IMR-90 (cell line): ENCODE data around the gene SNX6. TPM values are rescaled to one million over a fixed set of nuclear protein-coding genes. Genes with fewer than 3 reads are reported as not detected.
"Not testable (repeated sequence)": the region's sequence is repeated elsewhere in the genome, so short reads cannot be mapped to it uniquely, and the experiment has no call there.

Experiments
- ATAC-seq: fragments of 200-7000 bp; cut with Tn5 transposase; 2 replicates; pipeline ENCODE4 v1.9.1; 2020; ENCODE audit warnings: low read depth, mild to moderate bottlenecking, moderate library complexity
- BruUV-seq: library from RNA; stranded (reverse); fragments of 400-500 nt; replicated peaks from 2 replicates; lab custom pipeline; 2021; lab: Mats Ljungman, UMichigan
- CTCF ChIA-PET: fragments of 300-600 bp; formaldehyde crosslinking; extraction: SDS; loops from one replicate; lab custom pipeline; 2021; ENCODE audit warnings: antibody characterized with exemption; lab: Yijun Ruan, JAX
- POLR2A ChIA-PET: fragments of 300-600 bp; sonication (Branson Sonifier 250); formaldehyde crosslinking; loops from one replicate; lab custom pipeline; 2022; ENCODE audit warnings: antibody characterized with exemption; ENCODE audit not compliant: unreplicated experiment; lab: Charles Lee
- DNase-seq: peaks from one replicate; pipeline ENCODE4 v3.0.0; 2013
- H2AFZ ChIP-seq: replicated peaks from 2 replicates; pipeline ENCODE3; 2013; ENCODE audit warnings: low read length, mild to moderate bottlenecking; ENCODE audit not compliant: poor library complexity
- H2AK5ac ChIP-seq: 2 replicates; pipeline ENCODE4 v1.6.1; 2013; ENCODE audit warnings: low read depth, low read length, inconsistent platforms
- H2AK9ac ChIP-seq: replicated peaks from 2 replicates; pipeline ENCODE3; 2013; ENCODE audit warnings: mild to moderate bottlenecking, low read depth, low read length, moderate library complexity; ENCODE audit not compliant: poor library complexity
- H2BK120ac ChIP-seq: 2 replicates; pipeline ENCODE4 v1.6.1; 2013; ENCODE audit warnings: low read depth, low read length, inconsistent platforms
- H2BK15ac ChIP-seq: 3 replicates; pipeline ENCODE4 v1.6.1; 2013; ENCODE audit warnings: low read depth, low read length, inconsistent platforms
- H2BK20ac ChIP-seq: 2 replicates; pipeline ENCODE4 v1.6.1; 2013; ENCODE audit warnings: low read depth, mild to moderate bottlenecking, inconsistent platforms, low read length, moderate library complexity
- H2BK5ac ChIP-seq: 2 replicates; pipeline ENCODE4 v1.6.1; 2013; ENCODE audit warnings: mild to moderate bottlenecking, low read depth, low read length, inconsistent platforms; ENCODE audit not compliant: poor library complexity, severe bottlenecking
- H3K14ac ChIP-seq: replicated peaks from 2 replicates; pipeline ENCODE4 v1.6.1; 2013; ENCODE audit warnings: low read depth, low read length, inconsistent platforms
- H3K18ac ChIP-seq: 2 replicates; pipeline ENCODE4 v1.6.1; 2013; ENCODE audit warnings: low read depth, low read length, control low read depth
- H3K23ac ChIP-seq: 2 replicates; pipeline ENCODE4 v1.6.1; 2013; ENCODE audit warnings: low read depth, low read length, inconsistent platforms
- H3K27ac ChIP-seq: 2 replicates; pipeline ENCODE4 v1.5.1; 2013; ENCODE audit warnings: mild to moderate bottlenecking, control low read depth, low read length; ENCODE audit not compliant: insufficient read depth
- H3K27me3 ChIP-seq: 2 replicates; pipeline ENCODE4 v1.6.1; 2013; ENCODE audit warnings: low read length; ENCODE audit not compliant: control insufficient read depth, insufficient read depth
- H3K36me3 ChIP-seq: 2 replicates; pipeline ENCODE4 v1.6.1; 2013; ENCODE audit warnings: low read length, mixed read lengths; ENCODE audit not compliant: control insufficient read depth, insufficient read depth
- H3K4ac ChIP-seq: 2 replicates; pipeline ENCODE4 v1.6.1; 2013; ENCODE audit warnings: low read depth, low read length, inconsistent platforms
- H3K4me1 ChIP-seq: 2 replicates; pipeline ENCODE4 v1.6.1; 2013; ENCODE audit warnings: low read length, mixed read lengths; ENCODE audit not compliant: control insufficient read depth, insufficient read depth
- H3K4me2 ChIP-seq: 2 replicates; pipeline ENCODE4 v1.6.1; 2013; ENCODE audit warnings: low read depth, mild to moderate bottlenecking, control low read depth, low read length, moderate library complexity
- H3K4me3 ChIP-seq: 2 replicates; pipeline ENCODE4 v1.5.1; 2013; ENCODE audit warnings: low read depth, mild to moderate bottlenecking, control low read depth, low read length, moderate library complexity; ENCODE audit not compliant: insufficient read depth
- H3K56ac ChIP-seq: 2 replicates; pipeline ENCODE4 v1.6.1; 2013; ENCODE audit warnings: low read length, inconsistent platforms; ENCODE audit not compliant: insufficient read depth; ENCODE audit errors: extremely low read depth
- H3K79me1 ChIP-seq, 2 experiments: 2 replicates each; pipeline ENCODE4 v1.6.1; 2013; ENCODE audit warnings: low read length in 2 of 2, inconsistent platforms in 1 of 2, low read depth in 1 of 2
- H3K9ac ChIP-seq: 2 replicates; pipeline ENCODE4 v1.6.1; 2013; ENCODE audit warnings: low read depth, low read length, control low read depth
- H3K9me1 ChIP-seq: 2 replicates; pipeline ENCODE4 v1.6.1; 2013; ENCODE audit warnings: low read length, inconsistent platforms; ENCODE audit not compliant: insufficient read depth
- H3K9me3 ChIP-seq: 2 replicates; pipeline ENCODE4 v1.6.1; 2013; ENCODE audit warnings: low read length; ENCODE audit not compliant: control insufficient read depth, insufficient read depth
- H4K20me1 ChIP-seq: 2 replicates; pipeline ENCODE4 v1.6.1; 2013; ENCODE audit warnings: low read length, inconsistent platforms; ENCODE audit not compliant: insufficient read depth
- H4K5ac ChIP-seq: 2 replicates; pipeline ENCODE4 v1.6.1; 2013; ENCODE audit warnings: mild to moderate bottlenecking, low read depth, low read length, control low read depth
- H4K8ac ChIP-seq, 2 experiments: 2 replicates each; pipeline ENCODE4 v1.6.1; 2013; ENCODE audit warnings: low read depth in 2 of 2, low read length in 2 of 2, control low read depth in 1 of 2, inconsistent platforms in 1 of 2
- H4K91ac ChIP-seq: 2 replicates; pipeline ENCODE4 v1.6.1; 2013; ENCODE audit warnings: low read depth, low read length, inconsistent platforms; ENCODE audit not compliant: insufficient read depth
- WGBS, 2 experiments: methylation state at CpG; one replicate each; pipeline versions ENCODE4 v1.1.5 to v1.1.7; 2013; ENCODE audit warnings: missing lambda C conversion rate in 2 of 2; ENCODE audit not compliant: insufficient read length in 1 of 2; ENCODE audit errors: extremely low coverage in 2 of 2; 5-methylcytosine and 5-hydroxymethylcytosine counted together
- dilution Hi-C: fragments of 300-500 bp; cut with HindIII; formaldehyde crosslinking; loops from one replicate; pipeline ENCODE4 v1.14.3; 2018; ENCODE audit warnings: low sequenced_read_pairs; ENCODE audit not compliant: unreplicated experiment
- in situ Hi-C: fragments of 300-500 bp; cut with MboI; formaldehyde crosslinking; loops from 3 replicates; pipeline ENCODE4 v1.14.3; 2019; ENCODE audit warnings: low sequenced_read_pairs, inconsistent platforms, mixed read lengths
- intact Hi-C: fragments of 100-400 bp; cut with micrococcal nuclease; formaldehyde crosslinking; loops from 2 replicates; pipeline ENCODE4 v1.10.0; 2022
- polyA plus RNA-seq, 3 experiments: library from polyadenylated mRNA; depleted of rRNA; stranded (reverse); fragments of >200 nt; gene quantifications; 2 replicates each; pipeline ENCODE4 v1.2.3, GENCODE V29; 2012; ENCODE audit warnings: low replicate concordance in 1 of 3
- total RNA-seq: library from RNA; depleted of rRNA; stranded (reverse); fragments of >200 nt; gene quantifications from 2 replicates; pipeline ENCODE4 v1.2.3, GENCODE V29; 2012

The SNX6 gene
- total and polyA plus RNA-seq, 2 of the 4 experiments (the other 2 are of a cell fraction) = 116 to 127 TPM

DNA sequence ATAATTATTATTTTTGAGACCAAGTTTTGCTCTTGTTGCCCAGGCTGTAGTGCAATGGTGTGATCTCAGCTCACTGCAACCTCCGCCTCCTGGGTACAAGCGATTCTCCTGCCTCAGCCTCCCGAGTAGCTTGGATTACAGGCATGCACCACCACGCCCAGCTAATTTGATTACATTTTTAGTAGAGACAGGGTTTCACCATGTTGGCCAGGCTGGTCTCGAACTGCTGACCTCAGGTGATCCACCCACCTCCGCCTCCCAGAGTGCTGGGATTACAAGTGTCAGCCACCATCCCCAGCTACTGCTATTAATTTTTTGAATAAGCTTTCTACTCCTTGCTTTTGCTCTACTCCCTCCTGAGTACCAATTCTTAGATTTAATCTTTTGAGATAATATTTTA, 108.9 kb downstream of the SNX6 start:
- H4K8ac ChIP-seq, H3K18ac ChIP-seq, H3K79me1 ChIP-seq, H3K56ac ChIP-seq, H4K91ac ChIP-seq, dilution Hi-C loops, H3K23ac ChIP-seq, H4K5ac ChIP-seq, ATAC-seq, H2AK5ac ChIP-seq, H3K4me1 ChIP-seq, BruUV-seq, H4K20me1 ChIP-seq, H3K27me3 ChIP-seq, H3K27ac ChIP-seq, in situ Hi-C loops, H2BK15ac ChIP-seq, H3K9me3 ChIP-seq, H2BK120ac ChIP-seq, H2BK20ac ChIP-seq, intact Hi-C loops, DNase-seq, POLR2A ChIA-PET, H3K4me2 ChIP-seq, H3K4me3 ChIP-seq, H3K4ac ChIP-seq, H3K14ac ChIP-seq, H3K9me1 ChIP-seq, H2BK5ac ChIP-seq, H2AFZ ChIP-seq, H3K9ac ChIP-seq, H2AK9ac ChIP-seq: not testable (repeated sequence)
- 95% methylated on average over 4 of the region's 6 CpGs; no CpG with 5 or more reads in 1 of the 2 experiments for whole genome bisulfite sequencing, 2 experiments
- H3K36me3 ChIP-seq = peaks cover 37% of the 10 kb centered on the region
- CTCF ChIA-PET = interaction anchor here (0.6 kb wide), 2 partner anchors 9 to 385 kb away, joined by 3 to 4 read pairs; no protein-coding TSS in a partner anchor

DNA sequence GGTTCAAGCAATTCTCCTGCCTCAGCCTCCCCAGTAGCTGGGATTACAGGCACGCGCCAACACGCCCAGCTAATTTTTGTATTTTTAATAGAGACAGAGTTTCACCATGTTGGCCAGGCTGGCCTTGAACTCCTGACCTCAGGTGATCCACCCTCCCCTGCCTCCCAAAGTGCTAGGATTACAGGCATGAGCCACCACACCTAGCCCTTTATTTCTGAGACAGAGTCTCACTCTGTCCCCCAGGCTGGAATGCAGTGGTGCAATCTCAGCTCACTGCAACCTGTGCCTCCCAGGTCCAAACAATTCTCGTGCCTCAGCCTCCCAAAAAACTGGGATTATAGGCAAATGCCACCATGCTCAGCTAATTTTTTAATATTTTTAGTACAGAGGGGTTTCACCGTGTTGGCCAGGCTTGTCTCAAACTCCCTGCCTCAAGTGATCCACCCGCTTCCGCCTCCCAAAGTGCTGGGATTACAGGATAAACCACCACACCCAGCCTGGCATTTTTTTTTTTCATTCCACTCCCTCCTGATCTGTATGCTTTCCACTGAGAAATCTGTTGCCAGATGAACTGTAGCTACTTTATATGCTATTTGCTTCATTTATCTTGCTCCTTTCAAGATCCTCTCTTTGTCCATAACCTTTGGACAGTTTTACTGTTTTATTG, 109.5 kb downstream of the SNX6 start:
- CTCF ChIA-PET = interaction anchor here (0.6 kb wide), 1 partner anchor 10 kb away, joined by 3 read pairs; no protein-coding TSS in a partner anchor
- H3K79me1 ChIP-seq, H3K14ac ChIP-seq, H3K4me1 ChIP-seq, H2AK9ac ChIP-seq, H4K8ac ChIP-seq, ATAC-seq, POLR2A ChIA-PET, H4K5ac ChIP-seq, H2BK15ac ChIP-seq, H4K91ac ChIP-seq, H2BK5ac ChIP-seq, H2BK120ac ChIP-seq, H3K27me3 ChIP-seq, H3K56ac ChIP-seq, H2AFZ ChIP-seq, H3K9ac ChIP-seq, H3K4me3 ChIP-seq, H3K4me2 ChIP-seq, H3K9me1 ChIP-seq, H3K18ac ChIP-seq, dilution Hi-C loops, H4K20me1 ChIP-seq, BruUV-seq, in situ Hi-C loops, H3K27ac ChIP-seq, intact Hi-C loops, DNase-seq, H3K9me3 ChIP-seq, H2BK20ac ChIP-seq, H2AK5ac ChIP-seq, H3K4ac ChIP-seq, H3K23ac ChIP-seq: not testable (repeated sequence)
- no CpG with 5 or more reads among the region's 7 CpGs for WGBS, 2 experiments
- H3K36me3 ChIP-seq = peaks cover 36% of the 10 kb centered on the region
